GM19397 (cell line): ENCODE data around the gene RALGAPA2.

Experiments used
- ATAC-seq: cut with Tn5 transposase; IDR thresholded peaks from one replicate; pipeline ENCODE4 v1.9.1; 2021; ENCODE audit warnings: mild to moderate bottlenecking, moderate library complexity; ENCODE audit not compliant: unreplicated experiment

RALGAPA2 gene

GRCh38 chr20:20501128-20501527 is 211.3 kb downstream of the RALGAPA2 start:
- ATAC-seq: no peak

- ATAC-seq: no peak
Observed at GRCh38 chr20:20500312-20500711, 212.1 kb downstream of the RALGAPA2 start.

- ATAC-seq: no peak
Observed at GRCh38 chr20:20499439-20499838, 213.0 kb downstream of the RALGAPA2 start.

GRCh38 chr20:20498076-20498861 is 214.2 kb downstream of the RALGAPA2 start:
- no peak for ATAC-seq

- ATAC-seq: no peak
Observed at GRCh38 chr20:20497242-20497978, 215.0 kb downstream of the RALGAPA2 start.

- no peak for ATAC-seq
Observed at GRCh38 chr20:20495729-20496503, 216.5 kb downstream of the RALGAPA2 start.

GRCh38 chr20:20493701-20494100 is 218.7 kb downstream of the RALGAPA2 start:
- ATAC-seq: no peak

GRCh38 chr20:20492521-20493332 is 219.7 kb downstream of the RALGAPA2 start:
- ATAC-seq: no peak

GRCh38 chr20:20491784-20492264 is 220.6 kb downstream of the RALGAPA2 start:
- ATAC-seq: no peak

- no peak for ATAC-seq
Observed at GRCh38 chr20:20491110-20491783, 221.2 kb downstream of the RALGAPA2 start.

GRCh38 chr20:20490673-20491072 is 221.8 kb downstream of the RALGAPA2 start:
- no peak for ATAC-seq

GRCh38 chr20:20489648-20490341 is 222.6 kb downstream of the RALGAPA2 start:
- peak; percentile 49 for ATAC-seq

- ATAC-seq: peak; percentile 67
Observed at GRCh38 chr20:20489054-20489453, 223.4 kb downstream of the RALGAPA2 start.

GRCh38 chr20:20488388-20488787 is 224.1 kb downstream of the RALGAPA2 start:
- no peak for ATAC-seq

- ATAC-seq: no peak
Observed at GRCh38 chr20:20487811-20488210, 224.6 kb downstream of the RALGAPA2 start.

GRCh38 chr20:20483328-20483727 is 229.1 kb downstream of the RALGAPA2 start:
- no peak for ATAC-seq

- ATAC-seq: no peak
Observed at GRCh38 chr20:20482453-20482852, 230.0 kb downstream of the RALGAPA2 start.

GRCh38 chr20:20480689-20481088 is 231.8 kb downstream of the RALGAPA2 start:
- ATAC-seq: no peak

- ATAC-seq: no peak
Observed at GRCh38 chr20:20480126-20480525, 232.3 kb downstream of the RALGAPA2 start.
